SK-N-SH (cell line): ENCODE data around the gene ARL14EPL. TPM values are rescaled to one million over a fixed set of nuclear protein-coding genes. Genes with fewer than 3 reads are reported as not detected.

Experiments
- CTCF ChIA-PET: fragments of 300-600, 350-600 bp; formaldehyde crosslinking; extraction: SDS; loops from one replicate; lab custom pipeline; 2021; lab: Yijun Ruan, JAX
- POLR2A ChIA-PET: fragments of 350-600 bp; sonication (Branson Sonifier 250); formaldehyde crosslinking; extraction: SDS; loops from one replicate; lab custom pipeline; 2020; ENCODE audit warnings: antibody characterized with exemption, inconsistent platforms; lab: Yijun Ruan, JAX
- DNase-seq: peaks from one replicate; pipeline ENCODE4 v3.0.0; 2012
- H2AFZ ChIP-seq: fragments of 200-600 bp; sonication (generic); 2 replicates; pipeline ENCODE4 v1.8.1; 2016; ENCODE audit warnings: antibody characterized with exemption, mild to moderate bottlenecking, low read depth
- H3F3A ChIP-seq: fragments of 200-600 bp; sonication (generic); replicated peaks from 2 replicates; pipeline ENCODE3; 2016; ENCODE audit warnings: antibody characterized with exemption, mild to moderate bottlenecking; ENCODE audit not compliant: insufficient read depth
- H3K27ac ChIP-seq, 2 experiments: fragments of 200-500 bp in 1 of 2; fragments of 200-600 bp in 1 of 2; sonication (Bioruptor generic) in 1 of 2; sonication (generic), shearing (Covaris generic) in 1 of 2; 2 replicates each; pipeline versions ENCODE4 v1.5.1 to v1.6.1; 2014 to 2016; ENCODE audit warnings: low read depth in 2 of 2, inconsistent platforms in 1 of 2, low read length in 1 of 2, mild to moderate bottlenecking in 1 of 2, mixed read lengths in 1 of 2
- H3K27me3 ChIP-seq: fragments of 200-600 bp; sonication (generic), shearing (Covaris generic); 2 replicates; pipeline ENCODE4 v1.6.1; 2016; ENCODE audit warnings: mixed run types; ENCODE audit not compliant: insufficient read depth
- H3K36me3 ChIP-seq, 2 experiments: fragments of 200-500 bp in 1 of 2; fragments of 200-600 bp in 1 of 2; sonication (Bioruptor generic) in 1 of 2; sonication (generic) in 1 of 2; replicated peaks in 1 of 2; 2 replicates each; pipeline versions ENCODE3 to v1.5.1; 2014 to 2016; ENCODE audit warnings: low read length in 1 of 2, mild to moderate bottlenecking in 1 of 2; ENCODE audit not compliant: insufficient read depth in 2 of 2, control insufficient read depth in 1 of 2
- H3K4me1 ChIP-seq, 2 experiments: fragments of 200-500 bp in 1 of 2; fragments of 200-600 bp in 1 of 2; sonication (Bioruptor generic) in 1 of 2; sonication (generic), shearing (Covaris generic) in 1 of 2; 2 replicates each; pipeline versions ENCODE4 v1.5.1 to v1.6.1; 2014 to 2016; ENCODE audit warnings: low read depth in 1 of 2, low read length in 1 of 2, mixed run types in 1 of 2; ENCODE audit not compliant: insufficient read depth in 2 of 2, control insufficient read depth in 1 of 2
- H3K4me2 ChIP-seq: fragments of 200-600 bp; sonication (generic), shearing (Covaris generic); 2 replicates; pipeline ENCODE4 v1.6.1; 2017; ENCODE audit warnings: mixed run types
- H3K4me3 ChIP-seq, 2 experiments: fragments of 200-500 bp in 1 of 2; fragments of 200-600 bp in 1 of 2; sonication (Bioruptor generic) in 1 of 2; sonication (generic), shearing (Covaris generic) in 1 of 2; 2 replicates each; pipeline versions ENCODE4 v1.5.1 to v1.8.1; 2014 to 2016; ENCODE audit warnings: low read depth in 2 of 2, inconsistent platforms in 1 of 2, low read length in 1 of 2, mild to moderate bottlenecking in 1 of 2, mixed read lengths in 1 of 2, moderate library complexity in 1 of 2
- H3K79me2 ChIP-seq: fragments of 200-600 bp; sonication (generic); 2 replicates; pipeline ENCODE4 v1.8.1; 2017; ENCODE audit warnings: mild to moderate bottlenecking; ENCODE audit not compliant: insufficient read depth
- H3K9ac ChIP-seq: fragments of 200-600 bp; sonication (generic); 2 replicates; pipeline ENCODE4 v1.6.1; 2017; ENCODE audit warnings: mixed run types
- H3K9me2 ChIP-seq: fragments of 200-600 bp; sonication (generic); 2 replicates; pipeline ENCODE4 v1.6.1; 2017; ENCODE audit warnings: mixed run types
- H3K9me3 ChIP-seq: fragments of 200-600 bp; sonication (generic); 2 replicates; pipeline ENCODE4 v1.6.1; 2017; ENCODE audit warnings: mixed run types, mild to moderate bottlenecking, moderate library complexity
- H4K20me1 ChIP-seq: fragments of 200-600 bp; sonication (generic); 2 replicates; pipeline ENCODE4 v1.6.1; 2017; ENCODE audit warnings: mild to moderate bottlenecking, mixed run types; ENCODE audit not compliant: insufficient read depth
- CHD2 ChIP-seq: fragments of 150-350 bp; IDR thresholded peaks from 2 replicates; pipeline ENCODE4 v1.6.1; 2018; ENCODE audit warnings: low read length; ENCODE audit not compliant: partially characterized antibody
- ELF1 ChIP-seq: IDR thresholded peaks from 2 replicates; pipeline ENCODE4 v1.4.0; 2012
- EZH2phosphoT487 ChIP-seq: fragments of 200-600 bp; sonication (generic); IDR thresholded peaks from 2 replicates; pipeline ENCODE4 v1.6.1; 2017; ENCODE audit warnings: low read depth, mixed run types, mild to moderate bottlenecking, antibody characterized with exemption, moderate library complexity, borderline replicate concordance
- FOXJ3 ChIP-seq: sonication (generic); formaldehyde crosslinking; IDR thresholded peaks from 2 replicates; pipeline ENCODE4 v1.5.1; 2020; ENCODE audit warnings: mild to moderate bottlenecking, missing genetic modification reagents
- GABPA ChIP-seq: IDR thresholded peaks from 2 replicates; pipeline ENCODE4 v1.4.0; 2012; ENCODE audit warnings: low read depth, mild to moderate bottlenecking
- IRF3 ChIP-seq: fragments of 150-350 bp; IDR thresholded peaks from 2 replicates; pipeline ENCODE4 v1.6.1; 2016; ENCODE audit warnings: mild to moderate bottlenecking, low read depth, low read length
- JUND ChIP-seq: IDR thresholded peaks from 2 replicates; pipeline ENCODE4 v1.4.0; 2012
- MEF2A ChIP-seq: IDR thresholded peaks from 2 replicates; pipeline ENCODE4 v1.4.0; 2012; ENCODE audit warnings: low read depth, borderline replicate concordance
- MXI1 ChIP-seq: IDR thresholded peaks from 2 replicates; pipeline ENCODE4 v1.6.1; 2012; ENCODE audit warnings: mild to moderate bottlenecking, low read depth, low read length, improper control_type of control experiment
- PBX3 ChIP-seq: IDR thresholded peaks from 2 replicates; pipeline ENCODE4; 2012
- RAD21 ChIP-seq: IDR thresholded peaks from 2 replicates; pipeline ENCODE4 v1.6.1; 2012; ENCODE audit warnings: mild to moderate bottlenecking, low read length
- RCOR1 ChIP-seq: fragments of 150-350 bp; IDR thresholded peaks from 2 replicates; pipeline ENCODE4 v1.6.1; 2017; ENCODE audit warnings: antibody characterized with exemption, low read length
- SMC3 ChIP-seq: IDR thresholded peaks from 2 replicates; pipeline ENCODE4 v1.6.1; 2012; ENCODE audit warnings: low read depth, low read length, improper control_type of control experiment
- TAF1 ChIP-seq: IDR thresholded peaks from 2 replicates; pipeline ENCODE4 v1.6.1; 2012; ENCODE audit warnings: low read depth, mild to moderate bottlenecking, low read length, moderate library complexity, borderline replicate concordance
- TCF12 ChIP-seq: IDR thresholded peaks from 2 replicates; pipeline ENCODE4 v1.4.0; 2012
- TEAD4 ChIP-seq: IDR thresholded peaks from 2 replicates; pipeline ENCODE4 v1.4.0; 2012; ENCODE audit warnings: mild to moderate bottlenecking, borderline replicate concordance; ENCODE audit not compliant: insufficient read depth
- whole genome bisulfite sequencing: methylation state at CpG from one replicate; pipeline ENCODE4 v1.1.6; 2017; ENCODE audit warnings: low lambda C conversion rate; 5-methylcytosine and 5-hydroxymethylcytosine counted together
- polyA plus RNA-seq, 3 experiments: library from polyadenylated mRNA; depleted of rRNA; stranded (reverse); fragments of >200 nt; gene quantifications; 2 replicates each; pipeline ENCODE4 v1.2.3, GENCODE V29; 2012
- TF ChIP-seq, protein P1 (sequence below): IDR thresholded peaks from 2 replicates; pipeline ENCODE4 v1.4.0; 2012; ENCODE audit warnings: low read depth, borderline replicate concordance
- TF ChIP-seq, protein P2 (sequence below): fragments of 150-350 bp; IDR thresholded peaks from 2 replicates; pipeline ENCODE4 v1.6.1; 2017; ENCODE audit warnings: antibody characterized with exemption, low read length, low read depth, borderline replicate concordance
- TF ChIP-seq, protein P3 (sequence below): fragments of 200-600 bp; sonication (generic); IDR thresholded peaks from 2 replicates; pipeline ENCODE4 v1.6.1; 2017; ENCODE audit warnings: antibody characterized with exemption, mild to moderate bottlenecking, moderate library complexity

ARL14EPL gene
- polyA plus RNA-seq, 1 of the 3 experiments (the other 2 are of a cell fraction), result not detected

GRCh38 chr5:116076496-116076895 is 44.2 kb downstream of the ARL14EPL start (continued):
- TF ChIP-seq TAF1, result no peak
- TF ChIP-seq, protein P1, sequence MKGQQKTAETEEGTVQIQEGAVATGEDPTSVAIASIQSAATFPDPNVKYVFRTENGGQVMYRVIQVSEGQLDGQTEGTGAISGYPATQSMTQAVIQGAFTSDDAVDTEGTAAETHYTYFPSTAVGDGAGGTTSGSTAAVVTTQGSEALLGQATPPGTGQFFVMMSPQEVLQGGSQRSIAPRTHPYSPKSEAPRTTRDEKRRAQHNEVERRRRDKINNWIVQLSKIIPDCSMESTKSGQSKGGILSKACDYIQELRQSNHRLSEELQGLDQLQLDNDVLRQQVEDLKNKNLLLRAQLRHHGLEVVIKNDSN, result no peak

DNA sequence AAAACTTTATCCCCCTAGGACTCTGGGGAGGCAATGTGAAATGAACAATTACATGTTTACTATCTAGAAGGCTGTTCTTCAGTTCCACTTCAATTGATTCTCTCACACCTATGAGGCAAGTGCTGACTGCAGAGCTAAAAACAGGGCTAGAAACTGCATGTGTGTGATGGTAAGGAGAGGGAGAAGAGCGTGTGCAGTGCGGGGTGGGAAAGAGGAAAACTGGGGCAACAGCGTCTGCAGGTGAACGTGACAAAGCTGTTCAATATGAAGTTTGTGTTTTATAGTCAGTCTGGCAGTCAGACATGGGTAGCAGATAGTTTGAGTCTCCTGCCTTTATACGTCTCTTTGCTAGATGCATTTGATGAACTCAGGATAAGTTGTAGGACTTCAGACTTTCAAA is 45.9 kb downstream of the ARL14EPL start:
- WGBS, result 92% methylated on average over 5 of the region's 5 CpGs
- no peak for DNase-seq
- H3K4me2 ChIP-seq, result no peak overlapping the region

More for the DNA sequence above, 45.9 kb downstream of the ARL14EPL start:
- CTCF ChIA-PET, result interaction anchor here (0.7 to 2.1 kb wide), 2 partner anchors 11 to 23 kb away, joined by 3 to 18 read pairs; no protein-coding TSS in a partner anchor
- H2AFZ ChIP-seq, result no peak overlapping the region
- no peak overlapping the region for H3K4me3 ChIP-seq
- H3K36me3 ChIP-seq, result no peaks in the 10 kb centered on the region
- H3K79me2 ChIP-seq, result no peaks in the 10 kb centered on the region
- H3K9me3 ChIP-seq, result no peaks in the 10 kb centered on the region
- H3K27ac ChIP-seq, result no peak overlapping the region
- H3K9ac ChIP-seq, result no peak overlapping the region
- no peaks in the 10 kb centered on the region for H3K27me3 ChIP-seq
- POLR2A ChIA-PET, result no interaction called here
- no peak for TF ChIP-seq RAD21
- TF ChIP-seq MEF2A, result no peak
- no peak for TF ChIP-seq EZH2phosphoT487
- TF ChIP-seq PBX3, result no peak
- no peak for TF ChIP-seq TCF12
- TF ChIP-seq TEAD4, result no peak
- no peak for TF ChIP-seq JUND
- TF ChIP-seq, protein P2, sequence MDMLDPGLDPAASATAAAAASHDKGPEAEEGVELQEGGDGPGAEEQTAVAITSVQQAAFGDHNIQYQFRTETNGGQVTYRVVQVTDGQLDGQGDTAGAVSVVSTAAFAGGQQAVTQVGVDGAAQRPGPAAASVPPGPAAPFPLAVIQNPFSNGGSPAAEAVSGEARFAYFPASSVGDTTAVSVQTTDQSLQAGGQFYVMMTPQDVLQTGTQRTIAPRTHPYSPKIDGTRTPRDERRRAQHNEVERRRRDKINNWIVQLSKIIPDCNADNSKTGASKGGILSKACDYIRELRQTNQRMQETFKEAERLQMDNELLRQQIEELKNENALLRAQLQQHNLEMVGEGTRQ, result no peak
- TF ChIP-seq FOXJ3 (CRISPR knock-in tag), result no peak
- no peak for TF ChIP-seq MXI1
- TF ChIP-seq CHD2, result no peak
- TF ChIP-seq GABPA, result no peak
- no peak for TF ChIP-seq IRF3
- no peak for TF ChIP-seq SMC3
- TF ChIP-seq, protein P3, sequence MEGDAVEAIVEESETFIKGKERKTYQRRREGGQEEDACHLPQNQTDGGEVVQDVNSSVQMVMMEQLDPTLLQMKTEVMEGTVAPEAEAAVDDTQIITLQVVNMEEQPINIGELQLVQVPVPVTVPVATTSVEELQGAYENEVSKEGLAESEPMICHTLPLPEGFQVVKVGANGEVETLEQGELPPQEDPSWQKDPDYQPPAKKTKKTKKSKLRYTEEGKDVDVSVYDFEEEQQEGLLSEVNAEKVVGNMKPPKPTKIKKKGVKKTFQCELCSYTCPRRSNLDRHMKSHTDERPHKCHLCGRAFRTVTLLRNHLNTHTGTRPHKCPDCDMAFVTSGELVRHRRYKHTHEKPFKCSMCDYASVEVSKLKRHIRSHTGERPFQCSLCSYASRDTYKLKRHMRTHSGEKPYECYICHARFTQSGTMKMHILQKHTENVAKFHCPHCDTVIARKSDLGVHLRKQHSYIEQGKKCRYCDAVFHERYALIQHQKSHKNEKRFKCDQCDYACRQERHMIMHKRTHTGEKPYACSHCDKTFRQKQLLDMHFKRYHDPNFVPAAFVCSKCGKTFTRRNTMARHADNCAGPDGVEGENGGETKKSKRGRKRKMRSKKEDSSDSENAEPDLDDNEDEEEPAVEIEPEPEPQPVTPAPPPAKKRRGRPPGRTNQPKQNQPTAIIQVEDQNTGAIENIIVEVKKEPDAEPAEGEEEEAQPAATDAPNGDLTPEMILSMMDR, result no peak
- no peak for TF ChIP-seq TAF1
- no peak for TF ChIP-seq RCOR1
- TF ChIP-seq ELF1, result no peak
- TF ChIP-seq, protein P1, result no peak
- TF ChIP-seq, all 33 proteins: peak for 0
- Histone ChIP-seq H3F3A (no peaks in the 10 kb centered on the region), H4K20me1 (no peaks in the 10 kb centered on the region), H3K9me2 (no peaks in the 10 kb centered on the region), H3K4me1 (no peaks in the 10 kb centered on the region; a peak in 1 of 4 replicates)
